ENCODE results near the gene NXT1.
A peak's percentile ranks its signal among the peaks of the same experiment; 100 is the strongest.

The NXT1 gene

DNA sequence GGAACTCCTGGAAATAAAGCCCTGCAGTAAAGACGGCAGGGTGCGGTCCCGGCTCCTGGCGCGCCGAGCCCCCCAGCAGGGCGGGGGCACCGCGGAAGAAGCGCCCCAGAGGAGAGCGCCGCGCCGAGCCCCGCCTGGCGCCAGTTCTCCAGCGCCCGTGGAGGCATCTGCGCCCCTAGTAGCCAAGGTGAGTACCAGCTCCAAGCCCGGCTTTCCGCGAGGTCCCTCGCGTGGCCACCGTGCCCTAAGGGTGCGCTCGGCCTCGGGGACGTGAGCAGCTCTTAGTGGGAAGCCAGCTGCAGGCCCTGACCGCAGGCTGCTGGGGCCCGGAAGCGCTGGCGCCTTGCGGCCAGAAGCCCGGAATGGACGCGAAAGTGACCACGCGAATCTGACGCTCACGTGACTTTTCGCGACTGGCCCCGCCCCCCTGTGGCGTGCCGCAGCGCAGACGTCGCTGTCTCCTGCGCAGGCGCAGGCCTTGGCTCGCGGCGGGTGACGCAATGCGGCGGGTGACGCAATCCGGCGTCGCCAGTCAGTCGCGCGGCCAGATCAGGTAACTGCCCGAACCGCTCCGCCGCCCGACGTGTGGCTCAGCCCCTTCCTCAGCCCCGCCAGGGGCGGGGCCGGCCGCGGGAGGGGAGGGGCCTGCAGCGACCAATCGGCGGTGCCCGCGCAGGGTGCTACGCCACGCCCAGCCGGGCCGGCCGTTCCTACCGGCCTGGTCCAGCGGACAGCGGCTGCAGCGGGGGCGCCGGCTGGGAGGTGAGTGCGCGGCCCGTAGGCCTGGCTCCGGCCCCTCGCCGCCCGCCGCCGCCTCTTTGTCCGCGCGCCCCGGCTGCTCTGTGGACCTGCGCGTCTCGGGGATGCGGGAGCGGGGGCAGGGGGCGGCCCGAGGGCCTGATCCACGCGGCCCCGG lies 11.1 kb downstream of the NXT1 start, which contains the start of gene GZF1:
TSS of gene GZF1 (plus strand) at position 707 of the 916 bp plus-strand sequence. CDS start 2,202 bp downstream, outside the sequence.
- peak; percentile 100 for DNase-seq

DNA sequence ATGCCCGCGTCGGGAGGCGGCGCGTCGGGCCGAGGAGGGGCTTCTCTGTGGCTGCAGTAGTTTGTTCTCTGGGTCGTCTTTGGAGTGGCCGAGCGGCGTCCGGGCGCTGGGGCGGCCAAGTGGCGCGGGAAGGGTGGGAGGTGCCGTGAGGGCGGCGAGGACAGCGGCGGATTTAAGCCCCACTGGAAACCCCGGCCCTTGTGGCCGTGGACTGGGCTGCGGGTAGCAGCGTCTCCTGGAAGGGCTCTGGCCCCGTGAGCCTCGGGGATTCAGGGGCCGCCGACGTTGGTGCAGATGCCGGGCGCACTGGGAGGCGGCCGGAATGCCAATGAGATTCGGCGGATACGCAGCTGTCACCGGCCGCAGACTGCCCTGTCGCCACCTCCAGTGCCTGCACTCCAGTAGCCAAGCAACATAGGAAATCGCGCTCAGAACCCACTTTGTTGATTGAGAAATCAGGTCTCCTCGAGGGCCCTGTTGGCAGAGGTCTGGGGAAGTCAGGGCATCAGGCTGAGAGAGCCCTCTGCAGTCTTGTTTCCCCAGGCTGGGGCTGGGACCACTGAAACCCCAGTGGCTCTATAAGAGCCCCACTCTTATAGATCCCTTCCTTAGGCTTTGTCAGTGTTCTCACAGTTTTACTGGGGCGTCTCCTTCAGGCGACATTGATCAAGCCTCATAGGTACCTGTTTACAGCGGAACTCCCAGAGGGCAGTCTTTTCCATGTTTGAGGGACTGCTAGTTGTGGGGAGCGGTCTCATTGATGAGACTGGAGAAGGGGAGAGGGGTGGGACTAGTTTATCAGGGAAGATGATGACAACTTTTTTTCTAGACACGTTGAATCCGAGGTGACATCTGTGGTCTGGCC lies 12.0 kb downstream of the NXT1 start:
- DNase-seq, result no peak

DNA sequence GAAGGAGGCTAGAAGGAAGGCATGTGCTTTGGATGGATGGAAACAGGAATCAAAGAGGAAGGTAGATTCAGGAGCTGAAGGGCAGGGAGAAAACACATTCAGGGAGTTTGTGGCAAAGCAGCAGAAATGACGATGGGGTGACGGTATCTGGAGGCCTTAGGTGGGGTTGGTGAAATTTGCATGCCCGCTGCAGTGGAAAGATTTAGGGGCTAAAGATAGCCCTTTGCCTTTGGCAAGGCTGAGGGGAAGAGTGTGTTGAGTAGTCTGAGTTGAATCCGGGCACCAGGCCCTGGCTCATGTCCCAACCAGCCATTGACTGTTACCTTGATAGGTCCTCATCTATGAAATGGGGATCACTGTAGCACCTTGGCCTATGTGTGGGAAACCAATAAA lies 12.7 kb downstream of the NXT1 start:
- DNase-seq, result no peak

DNA sequence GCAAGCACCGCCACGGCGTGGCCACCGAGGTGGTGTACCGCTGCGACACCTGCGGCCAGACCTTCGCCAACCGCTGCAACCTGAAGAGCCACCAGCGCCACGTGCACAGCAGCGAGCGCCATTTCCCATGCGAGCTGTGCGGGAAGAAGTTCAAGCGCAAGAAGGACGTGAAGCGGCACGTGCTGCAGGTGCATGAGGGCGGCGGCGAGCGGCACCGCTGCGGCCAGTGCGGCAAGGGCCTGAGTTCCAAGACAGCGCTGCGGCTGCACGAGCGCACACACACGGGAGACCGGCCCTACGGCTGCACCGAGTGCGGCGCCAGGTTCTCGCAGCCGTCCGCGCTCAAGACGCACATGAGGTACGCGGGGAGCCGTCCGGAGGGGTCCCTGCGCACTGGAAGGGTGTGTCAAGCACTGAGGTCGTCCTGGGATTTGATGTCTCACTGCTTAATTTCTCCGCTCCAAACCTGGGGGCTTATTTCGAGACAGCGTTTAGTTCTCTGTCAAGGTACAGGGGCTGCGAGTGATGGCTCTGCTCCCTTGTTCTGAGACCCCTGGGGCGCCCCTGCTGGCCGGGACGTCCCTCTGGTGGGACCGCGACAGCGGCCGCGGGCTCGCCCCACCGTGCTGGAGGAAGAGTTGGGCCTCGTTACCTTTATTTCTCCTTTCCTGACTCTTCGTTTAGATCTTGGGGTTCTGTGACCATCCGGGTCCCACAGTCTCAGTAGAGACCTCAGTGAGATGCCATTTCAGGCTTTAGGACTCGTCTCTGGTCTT lies 15.0 kb downstream of the NXT1 start:
- DNase-seq, result no peak

DNA sequence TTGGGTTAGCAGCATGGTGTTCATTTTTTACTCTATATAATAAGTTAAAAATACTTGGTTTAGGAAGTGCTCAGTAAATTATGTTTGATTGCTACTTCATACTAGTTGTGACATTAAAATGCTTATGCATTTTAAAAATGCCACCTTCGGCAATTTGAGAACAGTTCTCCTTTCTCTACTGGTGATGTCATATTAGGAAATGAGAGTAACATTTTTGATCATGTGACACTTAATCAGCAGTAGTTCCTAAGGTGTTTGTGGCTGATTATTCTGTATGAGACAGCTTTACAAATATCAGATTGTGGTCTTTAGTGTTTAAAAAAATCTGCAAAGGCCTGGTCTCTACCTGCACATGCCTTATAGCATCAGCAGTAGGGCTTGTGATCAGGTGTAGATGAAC lies 15.8 kb downstream of the NXT1 start:
- no peak for DNase-seq

DNA sequence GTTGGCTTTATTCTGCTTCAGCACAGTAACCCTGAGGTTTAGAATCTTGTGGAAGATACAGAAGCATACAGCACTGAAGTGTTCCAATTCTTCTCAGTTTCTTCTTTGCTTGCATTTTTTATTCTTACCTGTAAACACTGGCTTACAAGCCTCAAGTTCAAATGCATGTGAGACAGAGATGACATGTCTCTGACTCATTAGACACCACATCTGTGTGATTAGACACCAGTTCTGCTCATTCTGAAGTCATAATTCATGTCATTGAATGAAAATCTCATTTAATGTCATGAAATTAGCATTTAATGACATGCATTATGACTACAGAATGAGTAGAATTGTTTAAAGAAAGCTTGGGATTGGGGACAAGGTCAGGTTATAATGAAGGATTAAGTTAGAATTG lies 17.2 kb downstream of the NXT1 start:
- DNase-seq, result no peak

DNA sequence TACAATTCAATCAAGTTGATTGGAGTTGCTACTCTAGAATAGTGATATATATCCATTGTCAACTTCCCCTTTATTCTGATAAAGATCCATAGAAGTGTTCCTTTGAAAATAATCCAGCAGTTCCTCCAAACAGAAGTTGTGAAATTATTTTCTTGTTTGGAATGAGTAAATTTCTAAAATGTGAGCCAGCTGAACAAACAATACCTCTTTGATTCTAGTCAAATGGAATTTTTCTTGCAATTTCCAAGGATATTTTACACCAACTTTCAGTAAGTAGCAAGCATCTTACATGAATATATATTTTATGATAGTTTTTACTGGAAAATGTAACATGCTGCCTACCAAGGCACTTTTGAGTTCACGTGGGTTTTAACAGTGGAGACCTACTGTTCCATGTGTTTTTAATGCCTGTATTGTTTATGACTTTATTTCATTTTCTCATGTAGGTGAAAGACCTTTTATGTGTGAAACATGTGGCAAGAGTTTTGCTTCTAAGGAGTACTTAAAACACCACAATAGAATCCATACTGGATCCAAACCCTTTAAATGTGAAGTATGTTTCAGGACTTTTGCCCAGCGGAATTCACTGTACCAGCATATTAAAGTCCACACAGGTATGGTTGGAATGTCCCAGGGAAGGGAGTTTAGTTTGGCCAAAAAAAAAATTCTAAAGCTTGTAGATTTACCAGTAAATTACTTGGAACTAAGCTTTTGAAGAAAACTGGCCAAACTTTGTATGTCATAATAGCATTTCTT lies 17.9 kb downstream of the NXT1 start:
- no peak for DNase-seq

DNA sequence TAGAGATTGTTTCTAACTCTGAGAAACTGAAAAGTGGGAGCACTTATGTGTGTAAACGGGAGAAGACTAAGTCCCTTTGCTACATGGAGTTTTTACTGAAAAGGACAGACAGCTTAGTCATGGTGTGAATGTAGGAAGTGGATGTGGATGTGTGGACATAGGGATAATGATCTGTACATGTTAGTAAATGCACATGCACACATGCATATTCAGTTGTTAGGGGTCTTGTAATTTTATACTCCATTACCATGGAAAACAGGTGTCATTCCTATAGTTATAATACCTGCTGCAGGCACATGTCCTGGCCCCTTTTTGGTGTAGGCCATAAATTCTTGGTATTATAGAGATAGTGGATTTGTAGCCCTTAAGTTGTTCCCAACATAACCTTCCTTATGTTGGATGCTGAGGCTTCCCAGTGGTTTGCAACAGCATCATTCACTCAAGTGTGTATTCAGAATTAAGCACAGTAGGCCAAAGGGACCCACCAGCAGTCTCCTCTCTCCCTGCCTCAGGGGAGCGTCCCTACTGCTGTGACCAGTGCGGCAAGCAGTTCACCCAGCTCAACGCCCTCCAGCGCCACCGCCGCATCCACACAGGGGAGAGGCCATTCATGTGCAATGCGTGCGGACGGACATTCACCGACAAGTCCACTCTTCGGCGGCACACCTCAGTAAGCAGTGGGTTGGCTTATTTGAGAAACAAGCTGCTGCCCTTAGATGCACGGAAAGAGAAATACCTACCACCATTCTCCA lies 18.7 kb downstream of the NXT1 start:
- no peak for DNase-seq

DNA sequence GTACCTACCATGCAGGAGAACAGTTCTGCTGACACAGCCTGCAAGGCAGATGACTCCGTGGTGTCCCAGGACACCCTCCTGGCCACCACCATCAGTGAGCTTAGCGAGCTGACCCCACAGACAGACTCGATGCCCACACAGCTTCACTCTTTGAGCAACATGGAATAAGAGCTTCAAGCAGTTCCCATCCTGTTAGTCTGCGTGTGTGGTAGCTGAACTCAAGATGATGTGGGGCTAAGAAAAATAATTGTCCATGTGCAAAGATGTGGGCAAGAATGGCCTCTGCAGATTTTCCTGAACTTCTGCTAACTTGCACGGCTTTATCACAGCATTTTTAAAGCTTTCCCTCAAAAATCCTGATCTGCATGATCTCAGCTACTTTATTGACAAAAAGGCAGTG lies 19.7 kb downstream of the NXT1 start:
- DNase-seq, result no peak

DNA sequence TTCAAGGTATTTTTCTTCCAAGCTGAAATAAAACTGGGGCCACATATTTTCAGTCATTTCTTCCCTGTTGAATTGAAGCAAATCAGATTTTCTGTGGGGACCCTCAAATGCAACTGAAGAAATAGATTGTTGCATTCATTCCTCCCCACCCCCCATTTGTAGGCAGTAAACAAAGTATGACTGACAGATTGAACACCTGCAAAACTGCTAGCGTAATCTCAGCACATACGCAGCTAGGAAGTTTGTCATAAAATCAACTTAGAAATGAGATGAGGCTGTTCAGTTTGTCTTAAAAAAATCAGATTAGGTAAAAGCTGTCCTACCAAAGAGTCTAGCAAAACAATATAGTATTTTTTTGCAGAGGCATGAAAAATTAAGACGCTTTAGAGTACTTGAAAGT lies 20.3 kb downstream of the NXT1 start:
- DNase-seq, result no peak

DNA sequence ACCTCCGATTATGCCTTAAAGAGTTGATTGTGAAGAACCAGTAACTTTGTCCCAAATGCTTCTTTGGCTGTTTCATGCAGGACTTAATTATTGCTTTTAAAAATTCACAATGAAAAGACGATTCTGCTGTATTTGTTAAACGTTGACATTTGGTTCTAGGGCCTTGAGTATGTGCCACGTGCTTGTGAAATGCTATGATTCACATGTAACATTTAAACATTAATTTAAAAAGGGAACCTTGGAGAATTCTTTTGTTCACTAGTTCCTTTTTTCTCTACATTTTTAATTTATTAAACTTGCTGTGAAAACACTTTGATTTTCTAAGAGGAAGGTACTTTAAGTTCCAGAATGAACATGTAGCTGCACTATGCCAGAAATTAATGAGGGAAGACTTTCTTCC lies 20.9 kb downstream of the NXT1 start:
- DNase-seq, result no peak

DNA sequence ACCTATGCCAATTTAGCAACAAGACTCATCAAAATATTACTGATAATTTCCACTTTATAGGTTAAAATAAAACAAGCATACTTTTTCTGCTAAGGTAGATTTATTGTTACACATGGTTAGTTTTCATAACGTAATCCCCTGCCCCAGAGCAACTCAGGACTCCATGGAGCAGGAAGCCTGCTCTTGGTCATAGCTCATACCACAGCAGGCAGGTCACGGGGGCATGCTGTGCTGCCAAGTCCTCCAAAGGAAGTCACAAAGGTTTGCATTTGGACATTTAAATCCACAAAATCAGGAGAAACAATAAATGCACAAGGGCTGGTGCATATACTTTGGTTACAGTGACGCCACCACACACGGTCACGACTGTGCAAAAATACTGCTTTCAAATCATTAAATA lies 23.9 kb downstream of the NXT1 start:
- DNase-seq, result no peak

DNA sequence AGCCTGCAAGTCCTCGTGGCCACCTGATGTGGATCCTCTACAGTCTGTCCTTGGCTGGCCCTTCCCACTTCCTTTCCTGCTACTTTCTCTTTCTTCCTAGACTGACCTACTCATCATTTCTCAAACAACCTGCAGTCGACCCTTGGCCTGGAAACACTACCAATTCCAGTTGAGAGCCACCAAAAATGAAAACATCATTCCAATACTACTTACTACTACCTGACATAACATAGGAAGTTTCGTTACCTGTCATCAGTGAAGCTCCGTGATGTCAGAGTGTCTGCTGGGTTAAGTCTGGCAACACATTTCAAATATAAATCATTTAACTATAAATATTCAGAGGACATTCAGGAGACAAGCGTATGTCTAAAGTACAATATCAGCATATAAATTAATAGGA lies 25.2 kb downstream of the NXT1 start:
- DNase-seq, result no peak

DNA sequence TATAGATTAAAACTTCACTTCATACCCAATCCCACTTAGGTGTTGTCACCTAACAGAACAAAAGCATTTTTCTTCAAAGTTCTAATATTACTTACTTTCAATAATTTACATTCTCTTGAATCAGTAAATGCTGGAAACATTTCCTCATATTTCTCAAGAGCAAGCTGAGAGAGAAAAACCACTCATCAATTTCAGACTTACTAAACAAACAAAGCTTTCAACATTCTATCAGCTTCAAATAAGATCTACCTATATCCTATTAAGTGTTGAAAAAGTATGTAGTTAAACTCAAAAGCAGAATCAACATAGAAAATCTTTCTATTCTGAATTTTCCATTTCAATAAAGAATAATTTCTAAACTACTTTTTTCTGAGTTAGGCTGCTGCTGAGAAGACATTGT lies 29.2 kb downstream of the NXT1 start:
- no peak for DNase-seq

DNA sequence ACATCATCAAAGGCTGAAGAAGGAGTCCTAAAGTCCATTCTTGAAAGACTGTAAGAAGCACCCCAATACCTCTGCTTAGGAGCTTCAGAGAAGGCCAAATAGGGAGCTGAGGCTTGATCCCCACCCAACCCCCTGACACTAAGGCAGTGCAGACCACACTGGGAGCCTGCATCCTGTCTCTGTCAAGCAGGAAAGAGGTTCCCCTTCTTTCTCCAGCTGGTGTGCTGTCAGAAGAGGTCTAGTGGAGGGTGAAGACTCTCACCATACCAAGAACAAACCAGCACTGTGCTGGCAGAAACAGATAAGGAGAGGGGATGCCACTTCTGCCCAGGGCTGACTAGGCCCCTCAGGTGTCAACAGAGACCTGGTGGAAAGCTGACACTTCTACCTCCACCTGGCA lies 31.3 kb downstream of the NXT1 start:
- DNase-seq, result no peak

DNA sequence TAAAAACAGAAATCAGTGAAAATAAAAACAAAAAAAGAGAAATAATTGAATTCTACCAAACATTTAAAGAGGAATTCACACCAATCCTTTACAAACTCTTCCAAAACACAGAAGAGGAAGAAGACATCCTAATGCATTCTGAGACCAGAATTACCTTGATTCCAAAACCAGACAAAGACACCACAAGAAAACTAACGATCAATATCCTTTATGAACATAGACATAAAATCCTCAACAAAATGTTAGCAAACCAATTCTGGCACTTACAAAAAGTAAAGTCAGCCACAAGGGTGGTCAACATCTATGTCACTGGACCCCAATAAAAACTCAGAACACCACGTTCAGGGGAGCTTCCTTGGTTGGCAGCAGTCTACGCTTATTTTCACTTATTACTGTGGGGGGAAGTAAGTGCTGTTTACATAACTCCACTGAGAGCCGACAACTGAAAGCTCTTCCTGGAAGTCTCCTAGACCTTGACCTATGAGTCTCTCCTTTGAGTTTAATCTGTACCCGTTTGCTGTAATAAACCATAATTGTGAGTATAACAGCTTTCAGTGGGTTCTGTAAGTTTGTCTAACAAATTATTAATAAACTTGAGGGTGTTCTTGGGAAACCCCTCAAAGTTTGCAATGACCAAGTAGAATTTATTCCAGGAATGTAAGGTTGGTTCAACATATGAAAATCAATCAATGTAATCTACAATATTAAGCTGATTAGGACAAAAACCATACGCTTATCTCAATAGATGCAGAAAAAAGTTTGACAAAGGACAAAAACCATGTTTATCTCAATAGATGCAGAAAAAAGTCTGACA lies 35.9 kb downstream of the NXT1 start:
- no peak for DNase-seq

DNA sequence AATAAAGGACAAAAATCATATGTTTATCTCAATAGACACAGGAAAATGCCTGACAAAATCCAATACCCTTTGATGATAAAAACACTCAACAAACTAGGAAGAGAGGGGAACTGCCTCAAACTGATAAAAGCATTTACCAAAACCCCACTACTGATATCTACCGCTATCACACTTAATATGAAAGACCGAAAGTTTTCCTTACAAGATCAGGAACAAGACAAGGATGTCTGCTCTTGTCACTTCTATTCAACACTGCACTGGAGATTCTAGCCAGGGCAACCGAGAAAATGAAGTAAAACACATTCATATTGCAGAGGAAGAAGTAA lies 36.5 kb downstream of the NXT1 start:
- no peak for DNase-seq

DNA sequence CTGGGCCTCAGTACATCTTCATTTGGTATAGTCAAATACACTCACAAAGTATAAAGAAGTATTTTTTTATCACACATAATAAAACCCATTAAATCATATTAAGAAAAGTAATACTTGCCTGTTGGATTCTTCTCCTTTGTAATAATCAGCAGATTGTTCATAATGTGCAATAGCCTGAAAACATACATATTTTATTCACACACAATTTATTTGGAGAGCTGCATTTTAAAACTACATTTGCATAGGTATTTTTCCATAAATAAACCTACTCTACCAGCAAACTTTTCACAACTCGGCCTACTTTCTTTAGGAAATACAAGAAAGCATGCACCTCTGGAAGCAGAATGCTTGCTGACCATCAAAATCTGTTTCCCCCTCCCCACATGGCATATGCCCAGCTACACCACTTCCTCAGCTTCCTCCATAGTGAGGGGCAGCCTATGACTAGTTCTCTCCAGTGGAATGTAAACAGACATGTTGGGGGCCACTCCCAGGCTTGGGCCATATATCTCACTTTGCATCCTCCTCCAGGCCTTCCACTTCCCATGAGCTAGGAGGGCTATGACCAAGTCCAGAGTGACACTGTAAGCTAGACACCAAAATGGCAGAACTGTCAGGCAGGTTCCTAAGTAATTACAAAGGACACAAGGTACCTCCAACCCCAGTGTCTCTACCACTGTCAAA lies 39.6 kb downstream of the NXT1 start:
- no peak for DNase-seq

DNA sequence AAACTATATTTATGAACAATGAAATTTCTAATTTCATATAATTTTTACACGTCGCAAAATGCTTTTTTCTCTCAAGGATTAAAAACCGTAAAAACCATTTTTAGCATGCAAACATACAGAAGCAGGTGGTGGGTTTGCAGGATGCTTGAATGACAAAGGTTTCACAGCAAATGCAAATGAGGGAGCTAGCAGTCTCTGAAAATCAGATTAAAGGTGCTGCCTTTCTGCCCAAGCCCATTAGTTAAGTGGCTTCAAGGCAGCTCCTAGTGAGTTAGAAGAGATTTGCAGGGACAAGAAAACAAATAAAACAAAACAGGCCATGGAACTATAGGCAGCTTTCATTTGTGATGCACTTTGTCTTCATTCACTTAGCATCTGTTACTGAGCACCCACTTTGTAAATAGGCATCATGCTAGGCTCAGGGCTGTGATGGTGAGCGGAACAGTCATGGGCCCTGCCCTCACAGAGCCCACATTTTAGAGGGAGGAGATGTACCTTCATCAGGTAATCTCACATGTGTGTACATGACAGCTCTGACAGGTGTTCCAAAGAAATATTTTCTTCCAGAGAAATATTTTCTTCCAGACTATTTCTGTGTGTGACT lies 41.2 kb downstream of the NXT1 start:
- DNase-seq, result no peak
